NCI-H146 (cell line): Measurements from ENCODE around the gene TCP11L2.
"Not testable (repeated sequence)": the region's sequence is repeated elsewhere in the genome, so short reads cannot be mapped to it uniquely, and the experiment has no call there.

Experiments
- DNase-seq: peaks from one replicate; lab custom pipeline; 2025; lab: John Stamatoyannopoulos, UW

TCP11L2 gene

GRCh38 chr12:106284358-106285105 is 18.0 kb upstream of the TCP11L2 start:
- no peak for DNase-seq

- no peak for DNase-seq
Observed at GRCh38 chr12:106285982-106286381, 16.6 kb upstream of the TCP11L2 start.

- DNase-seq, result not testable (repeated sequence)
Observed at GRCh38 chr12:106286576-106287162, 15.9 kb upstream of the TCP11L2 start.

- no peak for DNase-seq
Observed at GRCh38 chr12:106287364-106287763, 15.2 kb upstream of the TCP11L2 start.

- no peak for DNase-seq
Observed at GRCh38 chr12:106288101-106288493, 14.4 kb upstream of the TCP11L2 start.

- DNase-seq, result no peak
Observed at GRCh38 chr12:106288494-106289195, 13.9 kb upstream of the TCP11L2 start.

GRCh38 chr12:106289196-106289681 is 13.3 kb upstream of the TCP11L2 start:
- no peak for DNase-seq

GRCh38 chr12:106290666-106291065 is 11.9 kb upstream of the TCP11L2 start:
- DNase-seq, result no peak

- DNase-seq, result peak; percentile 69
Observed at GRCh38 chr12:106291342-106291741, 11.2 kb upstream of the TCP11L2 start.

GRCh38 chr12:106292339-106292738 is 10.2 kb upstream of the TCP11L2 start:
- no peak for DNase-seq

- DNase-seq, result no peak
Observed at GRCh38 chr12:106296179-106296877, 6.2 kb upstream of the TCP11L2 start.

GRCh38 chr12:106297075-106297474 is 5.5 kb upstream of the TCP11L2 start:
- no peak for DNase-seq

GRCh38 chr12:106297681-106298080 is 4.9 kb upstream of the TCP11L2 start:
- DNase-seq, result peak; percentile 12

- no peak for DNase-seq
Observed at GRCh38 chr12:106299202-106299774, 3.2 kb upstream of the TCP11L2 start.

- DNase-seq, result no peak
Observed at GRCh38 chr12:106300761-106301160, 1.8 kb upstream of the TCP11L2 start.

- no peak for DNase-seq
Observed at GRCh38 chr12:106301241-106301610, 1.3 kb upstream of the TCP11L2 start.

- DNase-seq, result peak; percentile 48
Observed at GRCh38 chr12:106301611-106302321, 767 bp upstream of the TCP11L2 start.

GRCh38 chr12:106303202-106303820 is 778 bp downstream of the TCP11L2 start:
- DNase-seq, result peak; percentile 60

- no peak for DNase-seq
Observed at GRCh38 chr12:106304001-106304421, 1.5 kb downstream of the TCP11L2 start.

GRCh38 chr12:106304797-106305196 is 2.3 kb downstream of the TCP11L2 start:
- no peak for DNase-seq

GRCh38 chr12:106305376-106305775 is 2.8 kb downstream of the TCP11L2 start:
- no peak for DNase-seq
